ENCODE results near the gene CIDEB.

Gene CIDEB

DNA sequence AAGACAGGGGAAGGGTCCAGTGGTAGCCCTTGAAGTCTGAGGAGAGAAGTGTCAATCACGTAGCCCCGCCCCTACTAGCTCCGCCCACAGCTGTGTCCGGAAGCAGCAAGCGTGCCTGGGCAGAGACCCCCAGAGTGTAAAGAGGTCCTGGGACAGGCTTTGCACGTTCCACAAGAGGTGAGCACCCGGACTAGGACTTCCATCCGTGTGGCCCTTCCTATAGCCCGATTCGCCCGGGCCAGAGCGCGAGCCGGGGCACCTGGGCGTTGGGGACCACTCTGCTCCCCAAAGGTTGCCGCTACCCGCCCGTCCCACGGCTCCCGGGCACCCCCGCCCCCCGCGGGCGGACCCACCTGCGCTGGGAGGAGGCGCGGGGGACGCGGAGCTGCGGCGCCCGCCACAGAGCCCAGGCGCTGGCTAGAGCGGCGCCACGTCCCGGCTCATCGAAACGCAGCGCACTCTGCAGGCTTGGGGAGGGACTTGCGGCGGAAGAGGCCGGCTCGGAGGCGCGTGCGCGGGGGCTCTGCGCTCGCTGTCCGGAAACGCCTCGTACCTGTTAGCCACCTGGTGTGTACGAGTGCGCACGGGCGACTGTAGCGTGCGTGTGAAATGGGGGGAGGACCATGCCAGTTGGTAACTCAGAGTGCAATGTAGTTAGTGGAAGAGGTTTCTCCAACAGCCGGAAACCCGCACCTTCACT, 36.5 kb downstream of the CIDEB start, which contains the start of gene RABGGTA:
TSS of gene RABGGTA (minus strand) at position 464 of the 700 bp plus-strand sequence. CDS start 482 bp downstream, outside the sequence.
- H3K4me3 ChIP-seq (ENCODE audit: low read depth in 1 of 2, low read length in 2 of 2): peak within 1 kb of the TSS; percentile 80 to 82
- peaks cover 4 to 10% of the 10 kb centered on the region in 2 donors for H3K4me1 ChIP-seq (ENCODE audit: control insufficient read depth in 1 of 2, insufficient read depth in 2 of 2, low read length in 2 of 2)
- no peaks in the 10 kb centered on the region for H3K27me3 ChIP-seq (ENCODE audit: low read depth, low read length)
- peak within 1 kb of the TSS; percentile 92 for H3K27ac ChIP-seq (ENCODE audit: low read length)
- peaks cover 24 to 25% of the 10 kb centered on the region in 2 donors for H3K36me3 ChIP-seq (ENCODE audit: control insufficient read depth in 1 of 2, insufficient read depth in 2 of 2, low read length in 2 of 2)
- no peaks in the 10 kb centered on the region for H3K9me3 ChIP-seq (ENCODE audit: control insufficient read depth in 1 of 2, low read length in 2 of 2)

- no peaks in the 10 kb centered on the region for H3K9me3 ChIP-seq (ENCODE audit: control insufficient read depth in 1 of 2, low read length in 2 of 2)
- peaks cover 28% of the 10 kb centered on the region in 2 donors for H3K36me3 ChIP-seq (ENCODE audit: control insufficient read depth in 1 of 2, insufficient read depth in 2 of 2, low read length in 2 of 2)
- H3K27ac ChIP-seq (ENCODE audit: low read length): peak overlapping the region; percentile 92
- H3K4me1 ChIP-seq (ENCODE audit: control insufficient read depth in 1 of 2, insufficient read depth in 2 of 2, low read length in 2 of 2): peaks cover 4 to 10% of the 10 kb centered on the region in 2 donors
- peak overlapping the region; percentile 80 to 82 for H3K4me3 ChIP-seq (ENCODE audit: low read depth in 1 of 2, low read length in 2 of 2)
- no peaks in the 10 kb centered on the region for H3K27me3 ChIP-seq (ENCODE audit: low read depth, low read length)
Observed at GRCh38 chr14:24270537-24271133, 37.1 kb downstream of the CIDEB start.

- Histone ChIP-seq H3K36me3 (ENCODE audit: control insufficient read depth in 1 of 2, insufficient read depth in 2 of 2, low read length in 2 of 2) (peaks cover 28 to 35% of the 10 kb centered on the region in 2 donors), H3K27ac (ENCODE audit: low read length) (no peak overlapping the region)
Observed at GRCh38 chr14:24269910-24270536, 37.8 kb downstream of the CIDEB start.

DNA sequence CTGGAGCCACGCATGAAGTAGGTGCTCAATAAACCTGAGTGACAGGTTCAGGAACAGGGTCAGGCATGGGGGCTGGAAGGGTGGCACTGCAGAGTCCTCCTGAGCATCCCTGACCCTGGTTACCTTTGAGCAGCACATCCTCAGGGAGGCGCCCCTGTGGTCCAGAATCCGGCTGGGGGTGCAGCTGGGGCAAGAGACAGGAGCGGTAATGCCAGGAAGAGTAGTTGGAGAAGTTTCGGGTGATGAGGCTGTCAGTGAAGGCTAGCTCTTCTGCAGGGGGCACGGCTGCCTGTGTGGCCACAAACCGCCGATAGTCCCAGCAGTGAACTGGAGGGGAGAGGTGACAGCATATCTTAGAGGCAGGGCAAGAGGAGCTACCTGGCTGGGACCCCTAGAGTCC, 38.4 kb downstream of the CIDEB start:
- no peak overlapping the region for H3K27ac ChIP-seq (ENCODE audit: low read length)
- peaks cover 28 to 38% of the 10 kb centered on the region in 2 donors for H3K36me3 ChIP-seq (ENCODE audit: control insufficient read depth in 1 of 2, insufficient read depth in 2 of 2, low read length in 2 of 2)
- H3K4me3 ChIP-seq (ENCODE audit: low read depth in 1 of 2, low read length in 2 of 2): no peak overlapping the region
- peaks cover 4 to 10% of the 10 kb centered on the region in 2 donors for H3K4me1 ChIP-seq (ENCODE audit: control insufficient read depth in 1 of 2, insufficient read depth in 2 of 2, low read length in 2 of 2)
- no peaks in the 10 kb centered on the region for H3K27me3 ChIP-seq (ENCODE audit: low read depth, low read length)
- H3K9me3 ChIP-seq (ENCODE audit: control insufficient read depth in 1 of 2, low read length in 2 of 2): no peaks in the 10 kb centered on the region

More at GRCh38 chr14:24269910-24270536, 37.8 kb downstream of the CIDEB start:
- H3K9me3 ChIP-seq (ENCODE audit: control insufficient read depth in 1 of 2, low read length in 2 of 2): no peaks in the 10 kb centered on the region
- H3K4me3 ChIP-seq (ENCODE audit: low read depth in 1 of 2, low read length in 2 of 2): no peak overlapping the region
- no peaks in the 10 kb centered on the region for H3K27me3 ChIP-seq (ENCODE audit: low read depth, low read length)
- H3K4me1 ChIP-seq (ENCODE audit: control insufficient read depth in 1 of 2, insufficient read depth in 2 of 2, low read length in 2 of 2): peaks cover 4 to 10% of the 10 kb centered on the region in 2 donors

DNA sequence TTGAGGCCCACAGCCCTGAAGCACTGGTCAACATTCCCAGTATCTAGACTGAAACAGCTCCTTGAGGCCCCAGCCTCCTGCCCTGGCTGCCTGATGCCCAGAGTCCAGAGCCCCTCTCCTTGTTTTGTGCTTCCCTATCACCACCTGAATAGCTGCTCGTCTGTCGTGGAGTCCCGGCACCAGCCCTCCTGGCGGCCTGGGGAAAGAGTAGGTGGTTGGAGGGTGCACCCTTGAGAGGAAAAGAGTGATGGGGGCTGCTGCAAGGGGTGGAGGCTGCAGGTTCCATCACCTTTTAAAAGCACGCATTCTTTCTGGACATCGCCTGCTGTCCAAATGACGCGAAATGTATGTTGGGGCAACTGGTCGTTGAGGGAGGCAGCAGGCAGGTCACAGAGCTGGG, 39.6 kb downstream of the CIDEB start:
- Histone ChIP-seq H3K36me3 (ENCODE audit: control insufficient read depth in 1 of 2, insufficient read depth in 2 of 2, low read length in 2 of 2) (peaks cover 28 to 38% of the 10 kb centered on the region in 2 donors), H3K27me3 (ENCODE audit: low read depth, low read length) (no peaks in the 10 kb centered on the region), H3K9me3 (ENCODE audit: control insufficient read depth in 1 of 2, low read length in 2 of 2) (no peaks in the 10 kb centered on the region), H3K4me3 (ENCODE audit: low read depth in 1 of 2, low read length in 2 of 2) (no peak overlapping the region), H3K27ac (ENCODE audit: low read length) (no peak overlapping the region), H3K4me1 (ENCODE audit: control insufficient read depth in 1 of 2, insufficient read depth in 2 of 2, low read length in 2 of 2) (peaks cover 4 to 10% of the 10 kb centered on the region in 2 donors)

DNA sequence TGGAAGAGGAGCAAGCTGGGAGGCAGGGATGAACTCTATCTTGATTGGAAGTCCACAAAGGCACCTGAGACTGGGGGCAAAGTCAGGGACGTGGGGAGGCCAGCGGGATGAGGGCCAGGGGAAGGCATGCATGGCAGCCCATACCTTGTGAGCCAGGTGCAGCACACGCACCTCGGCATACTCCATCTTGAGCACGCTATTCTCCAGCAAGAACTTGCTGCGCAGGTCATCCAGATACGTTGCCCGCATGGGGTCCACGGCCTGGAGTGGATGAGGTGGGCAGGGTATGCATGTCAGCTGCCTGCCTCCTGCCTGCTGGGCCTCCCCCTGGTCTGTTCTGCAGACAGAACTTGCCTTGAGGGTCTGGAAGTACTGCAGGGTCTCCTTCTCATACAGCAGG, 40.3 kb downstream of the CIDEB start:
- Histone ChIP-seq H3K4me1 (ENCODE audit: control insufficient read depth in 1 of 2, insufficient read depth in 2 of 2, low read length in 2 of 2) (peaks cover 4 to 10% of the 10 kb centered on the region in 2 donors), H3K27me3 (ENCODE audit: low read depth, low read length) (no peaks in the 10 kb centered on the region), H3K27ac (ENCODE audit: low read length) (no peak overlapping the region), H3K4me3 (ENCODE audit: low read depth in 1 of 2, low read length in 2 of 2) (no peak overlapping the region), H3K9me3 (ENCODE audit: control insufficient read depth in 1 of 2, low read length in 2 of 2) (no peaks in the 10 kb centered on the region), H3K36me3 (ENCODE audit: control insufficient read depth in 1 of 2, insufficient read depth in 2 of 2, low read length in 2 of 2) (peaks cover 28 to 38% of the 10 kb centered on the region in 2 donors)

DNA sequence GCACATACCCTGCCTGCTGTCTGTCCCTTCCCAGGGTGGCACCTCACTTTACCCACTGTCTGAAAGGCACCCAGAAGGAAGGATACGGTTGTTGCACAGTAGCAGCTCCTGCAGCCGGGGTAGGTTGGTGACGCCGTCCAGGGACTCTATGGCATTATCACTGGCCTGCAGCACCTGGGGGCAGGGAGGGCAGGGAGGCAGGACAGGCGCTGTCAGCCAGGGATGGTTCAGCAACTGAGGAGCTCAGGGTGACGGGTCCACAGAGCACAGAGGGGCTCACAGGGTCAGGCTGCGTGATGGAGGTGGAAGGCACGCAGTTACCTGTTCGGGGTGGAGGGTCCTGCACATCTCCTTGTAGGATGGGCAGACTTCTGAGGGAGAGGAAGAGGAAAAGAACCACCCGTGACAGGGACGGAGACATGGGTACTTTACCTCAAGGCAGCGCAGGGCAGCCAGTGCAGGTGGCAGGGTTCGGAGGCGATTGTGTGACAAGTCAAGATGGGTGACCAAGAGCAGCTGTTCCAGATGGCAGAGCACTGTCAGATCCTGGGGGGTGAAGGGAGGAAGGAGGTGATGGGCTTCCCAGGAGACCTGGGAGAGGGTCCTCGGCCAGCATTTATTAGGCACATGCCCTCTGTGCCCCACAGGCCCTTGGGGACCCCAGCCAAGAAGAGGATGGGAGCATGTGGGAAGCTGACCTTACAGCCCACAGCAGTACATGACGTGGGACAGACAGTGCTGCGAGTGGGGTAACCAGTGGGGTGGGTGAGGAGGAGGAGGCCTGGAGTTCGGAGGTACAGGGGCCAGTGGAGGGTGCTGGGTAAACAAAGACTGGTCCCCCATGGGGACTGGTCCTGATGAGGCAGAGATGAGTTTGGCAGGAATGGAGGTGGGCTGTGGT, 41.2 kb downstream of the CIDEB start:
- Histone ChIP-seq H3K4me3 (ENCODE audit: low read depth in 1 of 2, low read length in 2 of 2) (no peak overlapping the region), H3K9me3 (ENCODE audit: control insufficient read depth in 1 of 2, low read length in 2 of 2) (no peaks in the 10 kb centered on the region), H3K27me3 (ENCODE audit: low read depth, low read length) (no peaks in the 10 kb centered on the region), H3K27ac (ENCODE audit: low read length) (no peak overlapping the region), H3K4me1 (ENCODE audit: control insufficient read depth in 1 of 2, insufficient read depth in 2 of 2, low read length in 2 of 2) (peaks cover 0 to 5% of the 10 kb centered on the region in 2 donors), H3K36me3 (ENCODE audit: control insufficient read depth in 1 of 2, insufficient read depth in 2 of 2, low read length in 2 of 2) (peaks cover 28 to 38% of the 10 kb centered on the region in 2 donors)

- H3K4me1 ChIP-seq (ENCODE audit: control insufficient read depth in 1 of 2, insufficient read depth in 2 of 2, low read length in 2 of 2): no peaks in the 10 kb centered on the region
- H3K36me3 ChIP-seq (ENCODE audit: control insufficient read depth in 1 of 2, insufficient read depth in 2 of 2, low read length in 2 of 2): peaks cover 25 to 33% of the 10 kb centered on the region in 2 donors
- H3K9me3 ChIP-seq (ENCODE audit: control insufficient read depth in 1 of 2, low read length in 2 of 2): no peaks in the 10 kb centered on the region
- H3K4me3 ChIP-seq (ENCODE audit: low read depth in 1 of 2, low read length in 2 of 2): no peak overlapping the region
- no peaks in the 10 kb centered on the region for H3K27me3 ChIP-seq (ENCODE audit: low read depth, low read length)
- no peak overlapping the region for H3K27ac ChIP-seq (ENCODE audit: low read length)
Observed at GRCh38 chr14:24264298-24264697, 43.5 kb downstream of the CIDEB start.

DNA sequence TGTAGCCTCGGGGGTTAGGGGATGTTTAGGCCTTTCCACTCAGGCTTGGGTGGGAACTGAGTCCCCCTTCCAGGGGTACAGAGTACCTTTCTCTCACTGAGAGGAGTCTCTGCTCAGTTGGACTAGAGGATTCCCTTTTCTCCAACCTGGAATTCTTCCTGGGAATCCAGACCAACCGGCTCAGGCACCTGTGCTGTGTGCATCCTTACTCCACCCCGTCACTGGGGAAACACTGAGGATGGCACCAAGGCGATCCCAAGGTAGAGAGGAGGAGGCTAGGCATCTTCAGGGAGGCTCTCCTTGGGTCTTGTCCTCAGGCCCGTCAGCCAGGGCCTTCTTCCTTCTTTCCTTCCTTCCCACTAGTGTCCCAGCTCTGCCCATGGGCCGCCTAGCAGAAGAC, 43.9 kb downstream of the CIDEB start:
- peaks cover 20 to 29% of the 10 kb centered on the region in 2 donors for H3K36me3 ChIP-seq (ENCODE audit: control insufficient read depth in 1 of 2, insufficient read depth in 2 of 2, low read length in 2 of 2)
- no peak overlapping the region for H3K4me3 ChIP-seq (ENCODE audit: low read depth in 1 of 2, low read length in 2 of 2)
- no peaks in the 10 kb centered on the region for H3K27me3 ChIP-seq (ENCODE audit: low read depth, low read length)
- H3K27ac ChIP-seq (ENCODE audit: low read length): no peak overlapping the region
- no peaks in the 10 kb centered on the region for H3K4me1 ChIP-seq (ENCODE audit: control insufficient read depth in 1 of 2, insufficient read depth in 2 of 2, low read length in 2 of 2)
- no peaks in the 10 kb centered on the region for H3K9me3 ChIP-seq (ENCODE audit: control insufficient read depth in 1 of 2, low read length in 2 of 2)

- no peak within 1 kb of the TSS for H3K27ac ChIP-seq (ENCODE audit: low read length)
- H3K4me1 ChIP-seq (ENCODE audit: control insufficient read depth in 1 of 2, insufficient read depth in 2 of 2, low read length in 2 of 2): no peaks in the 10 kb centered on the region
- H3K36me3 ChIP-seq (ENCODE audit: control insufficient read depth in 1 of 2, insufficient read depth in 2 of 2, low read length in 2 of 2): peaks cover 18 to 29% of the 10 kb centered on the region in 2 donors
- H3K9me3 ChIP-seq (ENCODE audit: control insufficient read depth in 1 of 2, low read length in 2 of 2): no peaks in the 10 kb centered on the region
- H3K27me3 ChIP-seq (ENCODE audit: low read depth, low read length): no peaks in the 10 kb centered on the region
- no peak within 1 kb of the TSS for H3K4me3 ChIP-seq (ENCODE audit: low read depth in 1 of 2, low read length in 2 of 2)
Observed at GRCh38 chr14:24262821-24263733, 44.7 kb downstream of the CIDEB start, which contains the start of gene TGM1. TSS of gene TGM1 (minus strand) at chr14:24263177. CDS start at chr14:24262352, 825 bp downstream.

Measured in muscle layer of duodenum (tissue), 2 donors.